Left lung (tissue), 10 donors: ENCODE data around the gene SATB2. TPM values are rescaled to one million over a fixed set of nuclear protein-coding genes. Genes with fewer than 3 reads are reported as not detected.
A peak's percentile ranks its signal among the peaks of the same experiment; 100 is the strongest.

Experiments used
- ATAC-seq: fragments of 200-7000 bp; cut with Tn5 transposase; one replicate; pipeline ENCODE4 v1.9.1; 2020; ENCODE audit warnings: moderate library complexity
- DNase-seq, 4 donors: peaks; one replicate each; pipeline ENCODE4 v3.0.0-alpha.2; 2013 to 2020
- H3K27ac ChIP-seq, 2 donors: fragments of 200-600 bp; sonication (generic) in 1 of 2; one replicate each; pipeline versions ENCODE4 v1.5.0 to v1.8.0; 2020 to 2021
- H3K27me3 ChIP-seq, 2 donors: fragments of 200-600 bp; sonication (generic) in 1 of 2; one replicate each; pipeline versions ENCODE4 v1.5.0 to v1.8.0; 2020 to 2021
- H3K36me3 ChIP-seq, 2 donors: fragments of 200-600 bp; sonication (generic) in 1 of 2; one replicate each; pipeline versions ENCODE4 v1.5.0 to v1.8.0; 2020 to 2021
- H3K4me1 ChIP-seq, 2 donors: fragments of 200-600 bp; one replicate each; pipeline ENCODE4 v1.8.0; 2021
- H3K4me3 ChIP-seq, 2 donors: fragments of 200-600 bp; sonication (generic) in 1 of 2; one replicate each; pipeline versions ENCODE4 v1.5.0 to v1.8.0; 2020 to 2021; ENCODE audit warnings: mild to moderate bottlenecking in 1 of 2
- H3K9me3 ChIP-seq, 2 donors: fragments of 200-600 bp; sonication (generic) in 1 of 2; one replicate each; pipeline versions ENCODE4 v1.5.0 to v1.8.0; 2020 to 2021
- intact Hi-C, 2 donors: fragments of 100-400 bp; cut with DNase I; formaldehyde crosslinking; loops; one replicate each; pipeline versions ENCODE4 v1.11.2 to v1.14.2; 2022
- polyA plus RNA-seq, 6 donors: library from polyadenylated mRNA; unstranded; fragments of 120-200 nt; gene quantifications; one replicate each; pipeline ENCODE4 v1.2.1, GENCODE V29; 2013; ENCODE audit not compliant: insufficient read length in 6 of 6
- total RNA-seq, 2 donors: library from RNA; stranded (reverse); fragmentation: NEBNext Ultra II Directional; extraction: Animal tissue kit (Norgen Biotek cat#: 25700); gene quantifications; one replicate each; pipeline ENCODE4 v1.2.1, GENCODE V29; 2021
- TF ChIP-seq, protein P1 (sequence below), 2 donors: fragments of 200-600 bp; sonication (generic) in 1 of 2; IDR thresholded peaks; one replicate each; pipeline versions ENCODE4 v1.5.0 to v1.8.0; 2021; ENCODE audit warnings: antibody characterized with exemption in 2 of 2
- donor health status: DM: no; HTN: yes; CAD: no.
- donor health status: DM: no; HTN: no; CAD: no.

SATB2 gene
- total and polyA plus RNA-seq, 8 donors: 2.9 to 4.5 (median 3.8) TPM

DNA sequence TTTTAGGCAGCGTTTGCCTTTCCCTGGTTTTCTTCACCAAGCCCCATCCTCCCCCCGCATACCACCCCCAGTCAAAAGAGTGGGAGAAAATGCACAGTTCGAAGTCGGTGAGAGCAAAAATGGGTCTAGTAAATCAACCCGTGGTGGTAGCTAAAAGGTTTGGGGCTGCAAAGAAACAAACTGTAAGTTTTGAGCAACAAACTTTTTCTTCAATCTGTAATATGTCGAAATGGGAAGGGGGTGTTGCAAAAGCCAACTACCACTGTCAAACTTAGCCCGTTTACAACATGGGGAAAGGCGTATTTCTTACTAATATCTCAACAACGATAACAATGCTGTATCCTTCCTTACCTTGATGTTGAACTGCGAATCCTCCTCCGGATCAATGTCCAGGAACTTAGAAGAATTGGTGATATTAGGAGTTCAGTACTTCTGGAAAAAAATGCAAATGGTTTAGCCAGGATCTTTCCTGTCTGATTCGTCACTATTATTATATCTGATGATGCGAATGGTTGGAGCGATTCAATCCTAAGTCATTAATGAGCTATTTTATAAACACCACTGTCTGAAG, 2.4 kb upstream of the SATB2 start:
- Histone ChIP-seq H3K9me3 (no peaks in the 10 kb centered on the region), H3K36me3 (no peaks in the 10 kb centered on the region), H3K27ac (no peak overlapping the region), H3K27me3 (peaks cover 75 to 94% of the 10 kb centered on the region in 2 donors), H3K4me3 (peak overlapping the region; percentile 66 to 79), H3K4me1 (peaks cover 31 to 67% of the 10 kb centered on the region in 2 donors)
- TF ChIP-seq, protein P1, sequence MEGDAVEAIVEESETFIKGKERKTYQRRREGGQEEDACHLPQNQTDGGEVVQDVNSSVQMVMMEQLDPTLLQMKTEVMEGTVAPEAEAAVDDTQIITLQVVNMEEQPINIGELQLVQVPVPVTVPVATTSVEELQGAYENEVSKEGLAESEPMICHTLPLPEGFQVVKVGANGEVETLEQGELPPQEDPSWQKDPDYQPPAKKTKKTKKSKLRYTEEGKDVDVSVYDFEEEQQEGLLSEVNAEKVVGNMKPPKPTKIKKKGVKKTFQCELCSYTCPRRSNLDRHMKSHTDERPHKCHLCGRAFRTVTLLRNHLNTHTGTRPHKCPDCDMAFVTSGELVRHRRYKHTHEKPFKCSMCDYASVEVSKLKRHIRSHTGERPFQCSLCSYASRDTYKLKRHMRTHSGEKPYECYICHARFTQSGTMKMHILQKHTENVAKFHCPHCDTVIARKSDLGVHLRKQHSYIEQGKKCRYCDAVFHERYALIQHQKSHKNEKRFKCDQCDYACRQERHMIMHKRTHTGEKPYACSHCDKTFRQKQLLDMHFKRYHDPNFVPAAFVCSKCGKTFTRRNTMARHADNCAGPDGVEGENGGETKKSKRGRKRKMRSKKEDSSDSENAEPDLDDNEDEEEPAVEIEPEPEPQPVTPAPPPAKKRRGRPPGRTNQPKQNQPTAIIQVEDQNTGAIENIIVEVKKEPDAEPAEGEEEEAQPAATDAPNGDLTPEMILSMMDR (IDR thresholded peaks at IDR 0.05): no peak
- no peak for ATAC-seq
- peak in 1 of 4 donors; percentile 44 for DNase-seq
- intact Hi-C loops: no loop called here

DNA sequence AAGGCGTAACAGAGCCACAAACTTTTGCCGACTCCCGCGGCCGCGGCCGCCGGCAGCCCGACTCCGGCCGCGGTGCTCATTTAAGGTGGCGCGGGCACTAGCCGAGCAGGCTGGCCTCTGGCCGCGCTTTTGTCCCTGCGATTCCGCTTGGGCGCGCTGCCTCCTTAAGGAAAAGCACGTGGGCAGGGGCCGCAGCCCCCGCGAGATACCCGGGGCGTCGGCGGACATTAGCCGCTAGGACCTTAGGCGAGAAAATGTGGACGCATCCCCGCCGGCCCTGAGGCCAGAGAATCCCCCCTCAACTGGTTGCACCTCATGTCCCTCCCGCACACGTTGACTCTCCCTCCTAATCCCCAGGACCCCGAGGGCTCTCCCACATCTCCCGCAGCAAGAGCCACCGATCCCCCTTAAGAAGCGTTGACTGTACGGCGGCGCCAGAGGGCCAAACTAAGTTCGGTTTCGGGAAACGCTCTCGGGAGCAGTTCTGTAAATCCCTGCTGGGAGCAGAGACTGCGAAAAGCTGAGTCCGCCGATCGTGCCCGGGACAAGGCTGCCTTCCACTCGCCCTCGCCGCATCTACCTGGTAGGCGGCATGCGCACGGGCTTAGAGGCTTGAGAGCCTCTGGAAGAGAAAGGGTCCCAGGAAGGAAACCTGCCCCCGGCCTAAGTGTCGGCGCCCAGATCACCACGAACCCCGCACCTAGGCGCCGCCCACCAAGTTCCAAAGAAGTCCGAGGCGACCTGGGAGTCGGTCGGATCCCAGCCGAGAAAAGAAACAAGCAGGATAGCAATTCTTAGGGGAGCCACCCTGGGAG, 1.8 kb upstream of the SATB2 start:
- Histone ChIP-seq H3K36me3 (no peaks in the 10 kb centered on the region), H3K4me3 (peak overlapping the region; percentile 66 to 79), H3K27ac (peak overlapping the region; percentile 45 to 73), H3K4me1 (peaks cover 31 to 65% of the 10 kb centered on the region in 2 donors), H3K9me3 (no peaks in the 10 kb centered on the region), H3K27me3 (peaks cover 75 to 94% of the 10 kb centered on the region in 2 donors)
- TF ChIP-seq, protein P1 (IDR thresholded peaks at IDR 0.05): no peak
- ATAC-seq: peak; percentile 87
- peak; percentile 90 to 94 (median 93) for DNase-seq
- intact Hi-C loops: no loop called here

DNA sequence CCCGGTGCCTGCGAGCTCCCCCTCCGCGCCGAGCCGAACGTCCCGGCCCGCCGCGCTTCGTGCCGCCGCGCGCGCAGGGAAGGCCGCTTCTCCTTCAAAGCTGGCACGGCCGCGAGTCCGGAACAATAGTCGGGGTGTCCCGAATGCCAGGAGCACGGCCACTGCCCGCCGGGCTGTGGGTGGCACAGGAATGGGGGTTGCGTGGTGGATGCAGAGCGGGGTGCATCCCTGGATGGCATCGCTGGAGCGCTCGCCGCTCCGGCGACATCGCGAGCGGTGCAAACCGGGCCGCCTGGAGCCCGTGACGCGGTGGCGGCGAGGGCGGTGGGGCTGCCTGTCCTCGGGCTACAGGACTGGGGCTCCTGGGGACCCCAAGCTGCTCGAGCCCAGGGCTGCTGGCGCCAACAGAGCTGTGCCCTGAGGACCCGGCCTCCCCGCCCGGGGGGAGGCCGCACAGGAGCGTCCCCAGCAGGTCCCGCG, 1.1 kb upstream of the SATB2 start:
- Histone ChIP-seq H3K36me3 (no peaks in the 10 kb centered on the region), H3K27me3 (peaks cover 75 to 94% of the 10 kb centered on the region in 2 donors), H3K4me3 (peak overlapping the region; percentile 66 to 79), H3K9me3 (no peaks in the 10 kb centered on the region), H3K4me1 (peaks cover 30 to 58% of the 10 kb centered on the region in 2 donors), H3K27ac (peak overlapping the region; percentile 45 to 73)
- peak in 1 of 4 donors; percentile 86 for DNase-seq
- TF ChIP-seq, protein P1 (IDR thresholded peaks at IDR 0.05): no peak
- peak; percentile 51 for ATAC-seq
- intact Hi-C loops: no loop called here

DNA sequence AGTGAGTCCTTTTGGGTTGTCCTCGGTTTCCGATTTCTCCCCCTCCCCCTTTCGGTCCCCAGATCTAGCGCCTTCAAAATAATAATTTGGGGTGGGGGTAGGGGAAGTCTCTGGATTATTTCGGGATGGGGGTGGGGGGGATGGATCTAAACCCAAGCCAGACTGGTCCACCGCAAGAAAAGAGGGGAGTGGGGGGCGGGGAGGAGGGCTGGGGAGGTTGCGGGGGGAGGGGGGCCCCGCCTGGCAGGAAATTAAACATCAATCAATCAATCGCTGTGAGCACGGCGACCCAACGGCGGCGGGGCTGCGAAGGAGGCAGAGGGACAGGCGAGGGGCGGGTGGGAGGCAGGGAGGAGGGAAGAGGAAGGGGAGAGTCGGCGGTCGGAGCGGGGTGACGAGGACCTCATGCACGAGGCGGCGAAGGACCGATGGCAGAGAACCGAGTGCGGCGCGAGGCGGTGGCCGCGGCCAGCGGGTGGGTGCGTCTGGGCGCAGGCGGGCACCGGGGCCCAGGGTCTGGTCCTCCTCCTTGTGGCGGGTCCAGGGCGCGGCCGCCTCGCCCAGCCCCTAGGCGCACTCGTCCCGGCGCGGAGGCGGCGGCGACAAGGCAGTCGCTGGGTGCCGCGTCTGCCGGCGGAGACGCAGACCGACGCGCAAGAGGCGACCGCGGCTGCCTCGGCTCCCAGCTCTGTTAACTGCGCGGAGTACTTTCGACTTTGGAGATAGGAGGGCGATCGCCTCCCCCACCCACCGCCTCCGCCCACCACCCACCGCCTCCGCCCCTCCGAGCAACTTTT, 468 bp upstream of the SATB2 start:
- intact Hi-C loops: no loop called here
- ATAC-seq: peak; percentile 18
- peak in 2 of 4 donors; percentile 39 to 82 for DNase-seq
- TF ChIP-seq, protein P1 (IDR thresholded peaks at IDR 0.05): no peak
- peak overlapping the region; percentile 66 to 79 for H3K4me3 ChIP-seq
- peaks cover 24 to 52% of the 10 kb centered on the region in 2 donors for H3K4me1 ChIP-seq
- no peaks in the 10 kb centered on the region for H3K36me3 ChIP-seq
- H3K27ac ChIP-seq: peak overlapping the region in 1 of 2 donors; percentile 73
- H3K9me3 ChIP-seq: no peaks in the 10 kb centered on the region
- H3K27me3 ChIP-seq: peaks cover 74 to 94% of the 10 kb centered on the region in 2 donors
